B cell (primary cell): ENCODE results near the gene SDHAF4. TPM values are rescaled to one million over a fixed set of nuclear protein-coding genes. Genes with fewer than 3 reads are reported as not detected.

Experiments used
- ATAC-seq: fragments of 200-7000 bp; cut with Tn5 transposase; one replicate; pipeline ENCODE4 v1.10.0; 2021; ENCODE audit warnings: low read depth, mild to moderate bottlenecking, moderate number of reproducible peaks, moderate library complexity
- CTCF ChIA-PET: fragments of 350-600 bp; sonication (Branson Sonifier 250); formaldehyde crosslinking; loops from one replicate; lab custom pipeline; 2021; ENCODE audit warnings: antibody characterized with exemption, inconsistent platforms; lab: Charles Lee
- POLR2A ChIA-PET: fragments of 350-600 bp; sonication (Branson Sonifier 250); formaldehyde crosslinking; loops from one replicate; lab custom pipeline; 2021; ENCODE audit warnings: antibody characterized with exemption; lab: Charles Lee
- DNase-seq: peaks from one replicate; pipeline ENCODE4 v3.0.0; 2013
- H2AFZ ChIP-seq: 2 replicates; pipeline ENCODE4 v1.6.1; 2012; ENCODE audit warnings: mild to moderate bottlenecking, low read depth, low read length; ENCODE audit not compliant: insufficient read depth, poor library complexity, severe bottlenecking
- H3K27ac ChIP-seq, 2 donors: 1 replicate in 1 of 2; 2 replicates in 1 of 2; pipeline ENCODE4 v1.5.1; 2012 to 2013; ENCODE audit warnings: low read length in 2 of 2, mild to moderate bottlenecking in 2 of 2, moderate library complexity in 1 of 2
- H3K27me3 ChIP-seq, 4 experiments: fragments of 200-600 bp in 1 of 4; sonication (generic) in 1 of 4; replicated peaks in 1 of 4; 1 replicate in 2 of 4; 2 replicates in 2 of 4; pipeline versions ENCODE4 v1.6.1 to v1.7.0; 2013 to 2016; ENCODE audit warnings: low read length in 3 of 4, mild to moderate bottlenecking in 2 of 4, mixed read lengths in 1 of 4, moderate library complexity in 1 of 4; ENCODE audit not compliant: insufficient read depth in 4 of 4, control insufficient read depth in 3 of 4; ENCODE audit errors: control extremely low read depth in 1 of 4
- H3K36me3 ChIP-seq, 2 experiments: replicated peaks in 1 of 2; 1 replicate in 1 of 2; 2 replicates in 1 of 2; pipeline versions ENCODE4 v1.6.1 to v1.7.1; 2013; ENCODE audit warnings: low read length in 1 of 2; ENCODE audit not compliant: insufficient read depth in 2 of 2, control insufficient read depth in 1 of 2; ENCODE audit errors: control extremely low read depth in 1 of 2, extremely low read depth in 1 of 2
- H3K4me1 ChIP-seq, 2 donors: fragments of 200-600 bp in 1 of 2; sonication (generic) in 1 of 2; 1 replicate in 1 of 2; 2 replicates in 1 of 2; pipeline versions ENCODE4 v1.5.1 to v1.6.1; 2013 to 2017; ENCODE audit warnings: low read length in 2 of 2; ENCODE audit not compliant: control insufficient read depth in 2 of 2, insufficient read depth in 2 of 2
- H3K4me2 ChIP-seq: replicated peaks from 2 replicates; pipeline ENCODE3; 2012; ENCODE audit warnings: mild to moderate bottlenecking, low read depth, low read length; ENCODE audit not compliant: poor library complexity, severe bottlenecking
- H3K4me3 ChIP-seq, 5 experiments: fragments of 200-600 bp in 1 of 5; sonication (generic) in 1 of 5; 1 replicate in 3 of 5; 2 replicates in 2 of 5; pipeline versions ENCODE4 v1.5.1 to v1.7.0; 2011 to 2016; ENCODE audit warnings: low read length in 4 of 5, mild to moderate bottlenecking in 4 of 5, low read depth in 2 of 5, control low read depth in 1 of 5, moderate library complexity in 1 of 5; ENCODE audit not compliant: insufficient read depth in 1 of 5; ENCODE audit errors: control extremely low read depth in 1 of 5, extremely low read depth in 1 of 5
- H3K79me2 ChIP-seq: fragments of 200-600 bp; sonication (generic); one replicate; pipeline ENCODE4 v1.6.0; 2016; ENCODE audit warnings: low read length; ENCODE audit not compliant: control insufficient read depth, insufficient read depth
- H3K9ac ChIP-seq: fragments of 200-600 bp; sonication (generic); 2 replicates; pipeline ENCODE4 v1.6.1; 2017; ENCODE audit warnings: mild to moderate bottlenecking, low read length, moderate library complexity
- H3K9me3 ChIP-seq, 3 donors: one replicate each; pipeline versions ENCODE4 v1.6.1 to v1.7.1; 2013; ENCODE audit warnings: low read length in 2 of 3; ENCODE audit not compliant: control insufficient read depth in 2 of 3, insufficient read depth in 1 of 3; ENCODE audit errors: control extremely low read depth in 1 of 3
- H4K20me1 ChIP-seq: 2 replicates; pipeline ENCODE4 v1.6.0; 2012; ENCODE audit warnings: mild to moderate bottlenecking, low read length; ENCODE audit not compliant: insufficient read depth, control insufficient read depth, poor library complexity, severe bottlenecking
- H3K27ac Mint-ChIP-seq: one replicate; pipeline ENCODE4 v1.8.0; 2021; ENCODE audit warnings: mixed read lengths
- H3K27me3 Mint-ChIP-seq: one replicate; pipeline ENCODE4 v1.8.0; 2021; ENCODE audit warnings: mixed read lengths
- H3K4me1 Mint-ChIP-seq: one replicate; pipeline ENCODE4 v1.8.0; 2021; ENCODE audit warnings: mixed read lengths
- H3K4me3 Mint-ChIP-seq: one replicate; pipeline ENCODE4 v1.8.0; 2021; ENCODE audit warnings: mixed read lengths
- H3K9me3 Mint-ChIP-seq: one replicate; pipeline ENCODE4 v1.8.0; 2022; ENCODE audit warnings: mixed read lengths; ENCODE audit not compliant: insufficient read depth
- CTCF ChIP-seq: fragments of 200-600 bp; IDR thresholded peaks from one replicate; pipeline ENCODE4 v1.8.0; 2022; ENCODE audit warnings: antibody characterized with exemption, mild to moderate bottlenecking
- EZH2 ChIP-seq: IDR thresholded peaks from 2 replicates; pipeline ENCODE4 v1.6.1; 2012; ENCODE audit warnings: borderline replicate concordance, low read depth, mild to moderate bottlenecking, moderate library complexity, low read length; ENCODE audit not compliant: insufficient read depth, poor library complexity, severe bottlenecking
- WGBS: methylation state at CpG from one replicate; pipeline ENCODE4 v1.1.5; 2013; ENCODE audit warnings: missing lambda C conversion rate; ENCODE audit not compliant: insufficient coverage; 5-methylcytosine and 5-hydroxymethylcytosine counted together
- intact Hi-C: fragments of 100-400 bp; cut with micrococcal nuclease; formaldehyde crosslinking; loops from one replicate; pipeline ENCODE4 v1.10.0; 2022
- polyA minus RNA-seq: library from RNA; depleted of rRNA, polyadenylated mRNA; stranded (reverse); fragments of >200 nt; gene quantifications from 2 replicates; pipeline ENCODE4 v1.2.3, GENCODE V29; 2012
- polyA plus RNA-seq: library from polyadenylated mRNA; depleted of rRNA; stranded (reverse); fragments of >200 nt; gene quantifications from 2 replicates; pipeline ENCODE4 v1.2.3, GENCODE V29; 2012
- total RNA-seq, 2 donors: library from RNA; stranded (reverse); fragments of 120-200 nt in 1 of 2; gene quantifications; 1 replicate in 1 of 2; 2 replicates in 1 of 2; pipeline versions ENCODE4 v1.2.3 to v1.2.4, GENCODE V29; 2013 to 2022

The SDHAF4 gene
- total RNA-seq (9.1 and 15.4 TPM in 2 replicates), polyA plus RNA-seq (2.4 and 3.8 TPM in 2 replicates), polyA minus RNA-seq (2.1 and 2.9 TPM in 2 replicates)
- total RNA-seq (2013), result 14.5 TPM

- Histone ChIP-seq H4K20me1 (no peaks in the 10 kb centered on the region), H3K27ac (peak within 1 kb of the TSS; percentile 73 to 84), H3K9me3 (no peaks in the 10 kb centered on the region), H3K36me3 (no peaks in the 10 kb centered on the region), H3K4me2 (peak within 1 kb of the TSS; percentile 95), H3K79me2 (peaks cover 13% of the 10 kb centered on the region), H2AFZ (peak within 1 kb of the TSS; percentile 83), H3K4me1 (peaks cover 5 to 12% of the 10 kb centered on the region in 2 donors), H3K9ac (peak within 1 kb of the TSS; percentile 95), H3K27me3 (no peaks in the 10 kb centered on the region), H3K4me3 (peak within 1 kb of the TSS; percentile 72 to 91 (median 83))
- Mint-ChIP-seq H3K4me1 (peaks cover 19% of the 10 kb centered on the region), H3K27me3 (no peaks in the 10 kb centered on the region), H3K9me3 (no peaks in the 10 kb centered on the region), H3K4me3 (peak within 1 kb of the TSS; percentile 93), H3K27ac (peak within 1 kb of the TSS; percentile 83)
- intact Hi-C loops, result loop anchor here (1.0 to 10.0 kb wide), 4 partner anchors 100 to 772 kb away; partner anchors contain the start of genes LMBRD1, OGFRL1 and SMAP1
- ATAC-seq (peak; percentile 99), DNase-seq (peak; percentile 94)
- CTCF ChIA-PET, result interaction anchor here (0.6 to 1.9 kb wide), 6 partner anchors 9 to 140 kb away, joined by 3 to 8 read pairs (median 4); no protein-coding TSS in a partner anchor
- POLR2A ChIA-PET, result no interaction called here
- under 1% methylated on average over 46 of the region's 49 CpGs for WGBS
- TF ChIP-seq CTCF (no peak), EZH2 (no peak)
Observed at GRCh38 chr6:70566751-70567382, at the start of gene SDHAF4. TSS of gene SDHAF4 (plus strand) at chr6:70566930. CDS start at chr6:70566941, 11 bp downstream.

DNA sequence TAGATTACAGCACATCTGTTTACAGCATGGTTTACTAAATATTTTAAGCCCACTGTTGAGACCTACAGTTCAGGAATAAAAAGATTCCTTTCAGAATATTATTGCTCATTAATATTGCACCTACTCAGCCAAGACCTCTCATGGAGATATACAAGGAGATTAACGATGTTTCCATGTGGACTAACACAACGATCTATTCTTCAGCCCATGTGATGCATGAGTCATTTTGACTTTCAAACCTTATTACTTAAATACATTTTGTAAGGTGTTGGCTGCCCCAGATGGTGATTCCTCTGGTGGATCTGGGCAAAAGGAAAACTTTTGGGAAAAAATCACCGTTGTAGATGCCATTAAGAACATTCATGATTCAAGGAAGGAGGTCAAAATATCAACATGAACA, 48.0 kb upstream of the SDHAF4 start:
- Mint-ChIP-seq H3K4me3 (no peak overlapping the region), H3K9me3 (no peaks in the 10 kb centered on the region), H3K27ac (no peak overlapping the region), H3K4me1 (no peaks in the 10 kb centered on the region), H3K27me3 (no peaks in the 10 kb centered on the region)
- H3K9me3 ChIP-seq, result no peaks in the 10 kb centered on the region
- no peak overlapping the region for H3K27ac ChIP-seq
- ATAC-seq (no peak), DNase-seq (no peak)
- no peaks in the 10 kb centered on the region for H3K79me2 ChIP-seq
- H3K27me3 ChIP-seq, result no peaks in the 10 kb centered on the region
- ChIA-PET POLR2A (no interaction called here), CTCF (interaction anchor here (1.5 to 5.1 kb wide), 2 partner anchors 168 to 365 kb away, joined by 3 to 73 read pairs; no protein-coding TSS in a partner anchor)
- no peaks in the 10 kb centered on the region for H3K36me3 ChIP-seq
- H2AFZ ChIP-seq, result no peak overlapping the region
- no peaks in the 10 kb centered on the region for H4K20me1 ChIP-seq
- H3K4me2 ChIP-seq, result no peak overlapping the region
- TF ChIP-seq EZH2 (no peak), CTCF (no peak)
- WGBS, result 100% methylated on average over 1 of the region's 3 CpGs
- no peak overlapping the region for H3K9ac ChIP-seq
- no peaks in the 10 kb centered on the region for H3K4me1 ChIP-seq
- H3K4me3 ChIP-seq, result no peak overlapping the region
- intact Hi-C loops, result no loop called here
